Activated CD8-positive, alpha-beta T cell treated with anti-CD3 and anti-CD28 coated beads for 36 hours (primary cell): ENCODE results near the gene ACSF3. TPM values are rescaled to one million over a fixed set of nuclear protein-coding genes. Genes with fewer than 3 reads are reported as not detected.

Source experiments
- ATAC-seq: fragments of 200-7000 bp; cut with Tn5 transposase; one replicate; pipeline ENCODE4 v1.10.0; 2021; ENCODE audit warnings: mild to moderate bottlenecking, moderate library complexity
- CTCF ChIA-PET: fragments of 350-600 bp; sonication (Branson Sonifier 250); formaldehyde crosslinking; loops from one replicate; lab custom pipeline; 2021; ENCODE audit warnings: antibody characterized with exemption; lab: Charles Lee
- POLR2A ChIA-PET: fragments of 350-600 bp; sonication (Branson Sonifier 250); formaldehyde crosslinking; loops from one replicate; lab custom pipeline; 2021; ENCODE audit warnings: antibody characterized with exemption; lab: Charles Lee
- DNase-seq: peaks from one replicate; pipeline ENCODE4 v3.0.0-alpha.2; 2020
- H3K27ac Mint-ChIP-seq: one replicate; pipeline ENCODE4 v1.8.0; 2021; ENCODE audit warnings: mild to moderate bottlenecking, mixed read lengths
- H3K27me3 Mint-ChIP-seq: one replicate; pipeline ENCODE4 v1.8.0; 2021; ENCODE audit warnings: mixed read lengths
- H3K36me3 Mint-ChIP-seq: one replicate; pipeline ENCODE4 v1.8.0; 2021; ENCODE audit warnings: low read depth, mixed read lengths
- H3K4me1 Mint-ChIP-seq: one replicate; pipeline ENCODE4 v1.8.0; 2021; ENCODE audit warnings: low read depth, mixed read lengths
- H3K4me3 Mint-ChIP-seq: one replicate; pipeline ENCODE4 v1.8.0; 2021; ENCODE audit warnings: mild to moderate bottlenecking, moderate library complexity, mixed read lengths
- H3K9me3 Mint-ChIP-seq: one replicate; pipeline ENCODE4 v1.8.0; 2021; ENCODE audit warnings: mixed read lengths
- CTCF ChIP-seq: fragments of 200-600 bp; IDR thresholded peaks from one replicate; pipeline ENCODE4 v1.8.0; 2022; ENCODE audit warnings: antibody characterized with exemption, mild to moderate bottlenecking
- intact Hi-C: fragments of 100-400 bp; cut with micrococcal nuclease; formaldehyde crosslinking; loops from one replicate; pipeline ENCODE4 v1.10.0; 2022
- total RNA-seq, 2 experiments: library from RNA; stranded (reverse); gene quantifications; one replicate each; pipeline ENCODE4 v1.2.3, GENCODE V29; 2021

ACSF3 gene
- total RNA-seq, 2 experiments from 2014 or later = 44.6 to 45.9 TPM

DNA sequence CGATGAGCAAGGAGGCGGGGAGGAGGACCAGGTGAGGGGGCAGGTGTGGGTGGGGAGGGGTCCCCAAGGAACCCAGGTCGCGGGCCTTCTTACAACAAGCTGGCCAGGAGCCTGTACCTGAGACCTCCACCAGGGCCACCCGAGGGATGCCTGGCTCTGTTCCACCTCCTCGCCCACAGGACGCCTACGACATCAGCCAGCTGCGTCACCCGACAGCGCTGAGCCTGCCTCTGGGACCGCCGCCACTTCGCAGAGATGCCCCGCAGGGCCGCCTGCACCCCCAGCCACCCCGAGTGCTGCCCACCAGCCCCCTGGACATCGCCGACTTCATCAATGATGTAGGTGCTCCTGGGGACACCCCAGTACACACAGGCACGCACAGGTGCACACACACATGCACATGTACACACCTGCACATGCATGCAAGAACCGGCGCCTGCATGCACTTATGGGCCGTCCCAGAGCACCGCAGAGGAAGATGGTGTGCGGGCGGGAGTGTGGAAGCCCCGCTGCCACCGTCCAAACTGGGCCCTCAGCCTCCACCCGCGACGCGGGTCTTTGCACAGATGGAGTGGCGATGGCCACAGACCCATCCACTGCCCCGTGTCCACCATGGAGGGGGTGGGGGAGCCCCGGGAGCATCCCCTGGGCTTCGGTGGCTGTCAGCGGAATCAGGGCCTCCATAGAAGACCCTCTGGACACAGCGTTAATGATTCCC, 100.1 kb downstream of the ACSF3 start:
- peaks cover under 1% of the 10 kb centered on the region for H3K27me3 Mint-ChIP-seq
- ChIA-PET POLR2A (no interaction called here), CTCF (no interaction called here)
- DNase-seq (no peak), ATAC-seq (no peak)
- intact Hi-C loops = no loop called here
- TF ChIP-seq CTCF = no peak
- H3K4me1 Mint-ChIP-seq = no peaks in the 10 kb centered on the region
- no peak overlapping the region for H3K4me3 Mint-ChIP-seq
- no peak overlapping the region for H3K27ac Mint-ChIP-seq
- no peaks in the 10 kb centered on the region for H3K9me3 Mint-ChIP-seq
- no peaks in the 10 kb centered on the region for H3K36me3 Mint-ChIP-seq

DNA sequence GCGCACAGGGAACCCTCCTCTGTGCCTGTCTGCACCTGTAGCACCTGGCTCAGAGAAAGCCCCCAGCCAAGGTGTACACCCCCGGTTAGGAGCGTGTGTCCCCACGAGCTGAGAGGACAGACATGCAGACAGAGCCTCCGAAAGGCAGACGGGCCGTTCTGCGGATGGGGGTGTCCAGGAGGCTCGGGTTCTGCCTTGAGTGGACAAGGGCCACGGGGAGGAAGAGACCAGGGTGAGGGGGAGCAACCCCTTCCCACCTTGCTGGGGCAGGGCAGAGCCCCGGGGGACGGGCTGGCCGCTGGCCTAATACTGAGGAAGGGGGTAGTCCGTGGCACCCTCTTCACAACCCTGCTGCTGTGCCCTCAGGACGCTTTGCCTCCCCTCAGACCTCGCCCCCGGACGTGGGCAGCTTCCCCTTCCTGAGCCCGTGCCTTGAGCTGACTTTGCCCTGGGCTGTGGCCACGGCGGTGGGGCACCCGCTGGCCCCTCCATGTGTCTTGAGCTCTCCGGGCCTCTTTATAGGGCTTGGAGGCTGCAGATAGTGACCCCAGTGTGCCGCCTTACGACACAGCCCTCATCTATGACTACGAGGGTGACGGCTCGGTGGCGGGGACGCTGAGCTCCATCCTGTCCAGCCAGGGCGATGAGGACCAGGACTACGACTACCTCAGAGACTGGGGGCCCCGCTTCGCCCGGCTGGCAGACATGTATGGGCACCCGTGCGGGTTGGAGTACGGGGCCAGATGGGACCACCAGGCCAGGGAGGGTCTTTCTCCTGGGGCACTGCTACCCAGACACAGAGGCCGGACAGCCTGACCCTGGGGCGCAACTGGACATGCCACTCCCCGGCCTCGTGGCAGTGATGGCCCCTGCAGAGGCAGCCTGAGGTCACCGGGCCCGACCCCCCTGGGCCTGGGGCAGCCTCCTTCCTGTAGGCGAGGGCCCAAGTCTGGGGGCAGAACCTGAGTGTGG, 101.0 kb downstream of the ACSF3 start:
- Mint-ChIP-seq H3K4me3 (no peak overlapping the region), H3K36me3 (no peaks in the 10 kb centered on the region), H3K4me1 (no peaks in the 10 kb centered on the region), H3K27ac (no peak overlapping the region), H3K9me3 (no peaks in the 10 kb centered on the region), H3K27me3 (peaks cover 4% of the 10 kb centered on the region)
- DNase-seq (no peak), ATAC-seq (no peak)
- TF ChIP-seq CTCF = no peak
- ChIA-PET CTCF (no interaction called here), POLR2A (no interaction called here)
- intact Hi-C loops = no loop called here

DNA sequence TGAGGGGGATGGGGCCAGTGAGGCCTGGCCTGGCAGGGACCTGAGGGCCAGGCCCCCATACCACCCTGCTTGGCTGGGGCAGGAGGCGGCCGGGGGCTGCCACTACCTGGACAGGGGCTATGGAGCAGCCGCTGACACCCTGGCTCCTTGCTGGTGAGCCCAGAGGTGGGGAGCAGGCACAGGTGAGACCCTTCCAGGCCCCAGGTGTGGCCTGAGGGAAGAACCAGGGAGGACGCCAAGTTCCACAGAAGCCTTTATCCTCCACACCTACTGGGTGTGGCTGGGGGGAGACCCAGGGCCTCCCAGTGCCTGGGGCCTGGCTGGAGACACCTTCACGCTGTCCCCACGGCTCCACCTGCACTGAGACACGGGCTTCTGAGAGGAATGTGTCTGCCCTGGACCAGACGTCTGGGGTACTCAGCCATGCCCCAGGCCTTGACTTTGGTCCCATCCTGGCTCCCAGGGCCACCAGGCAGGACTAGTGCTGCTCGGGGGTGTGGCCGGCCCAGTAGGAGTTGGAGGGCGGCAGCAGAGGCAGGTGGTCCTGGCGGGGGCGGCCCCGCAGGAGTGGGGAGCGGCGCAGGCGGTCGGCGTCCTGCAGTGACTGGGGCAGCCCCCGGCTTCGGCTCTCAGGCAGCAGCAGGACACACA, 102.0 kb downstream of the ACSF3 start:
- Mint-ChIP-seq H3K27ac (no peak overlapping the region), H3K4me3 (no peak overlapping the region), H3K27me3 (peaks cover 13% of the 10 kb centered on the region), H3K36me3 (no peaks in the 10 kb centered on the region), H3K4me1 (peaks cover 6% of the 10 kb centered on the region), H3K9me3 (no peaks in the 10 kb centered on the region)
- intact Hi-C loops = no loop called here
- ChIA-PET POLR2A (no interaction called here), CTCF (no interaction called here)
- ATAC-seq (no peak), DNase-seq (no peak)
- TF ChIP-seq CTCF = no peak

DNA sequence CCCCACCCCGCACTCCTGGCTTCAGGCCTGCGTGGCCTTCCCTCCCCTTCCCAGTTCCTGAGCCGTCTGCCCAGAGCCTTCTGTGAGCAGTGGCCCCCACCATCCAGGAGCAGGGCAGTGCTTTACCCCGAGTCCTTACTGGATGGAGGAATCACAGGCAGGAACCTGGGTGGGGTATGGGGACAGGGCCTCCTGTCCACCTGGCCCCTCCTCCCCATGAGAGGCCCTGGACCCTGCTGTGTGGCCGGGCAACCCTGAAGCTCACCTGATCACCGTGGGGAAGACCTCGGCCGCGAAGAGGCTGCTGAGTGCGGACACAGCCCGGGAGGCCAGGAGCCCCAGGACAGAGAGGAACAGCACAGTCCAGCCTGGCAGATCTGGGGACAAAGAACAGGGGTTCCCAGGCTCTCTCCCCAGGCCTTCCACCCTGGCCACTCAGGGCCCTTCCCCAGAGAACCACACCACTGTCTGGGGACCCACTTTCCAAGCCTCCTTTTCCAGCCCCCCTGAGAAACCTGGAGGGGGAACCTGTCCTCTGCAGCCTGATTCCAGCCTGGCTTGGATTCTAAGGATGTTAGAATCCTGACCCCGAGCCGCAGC, 103.5 kb downstream of the ACSF3 start:
- Mint-ChIP-seq H3K36me3 (no peaks in the 10 kb centered on the region), H3K4me1 (peaks cover 8% of the 10 kb centered on the region), H3K27ac (no peak overlapping the region), H3K4me3 (no peak overlapping the region), H3K9me3 (no peaks in the 10 kb centered on the region), H3K27me3 (peaks cover 15% of the 10 kb centered on the region)
- ChIA-PET CTCF (no interaction called here), POLR2A (no interaction called here)
- no peak for TF ChIP-seq CTCF
- intact Hi-C loops = no loop called here
- no peak for DNase-seq
- ATAC-seq = no peak
